Activated naive CD8-positive, alpha-beta T cell treated with anti-CD3 and anti-CD28 coated beads, Interleukin-2, amount 10 ng/mL, durations not matched to agents 7 days and 5 days (primary cell): ENCODE measurements around the gene RGS12. TPM values are rescaled to one million over a fixed set of nuclear protein-coding genes. Genes with fewer than 3 reads are reported as not detected.

Source experiments
- ATAC-seq: fragments of 150-1000 bp; cut with Tn5 transposase; one replicate; pipeline ENCODE4 v1.10.0; 2021; ENCODE audit warnings: low read depth, moderate library complexity
- POLR2A ChIA-PET: fragments of 350-600 bp; sonication (Branson Sonifier 250); formaldehyde crosslinking; loops from one replicate; lab custom pipeline; 2021; ENCODE audit warnings: antibody characterized with exemption; lab: Charles Lee
- DNase-seq: peaks from one replicate; pipeline ENCODE4 v3.0.0; 2021
- H3K27ac Mint-ChIP-seq: one replicate; pipeline ENCODE4 v1.8.0; 2022; ENCODE audit warnings: mild to moderate bottlenecking, mixed read lengths
- H3K27me3 Mint-ChIP-seq: one replicate; pipeline ENCODE4 v1.8.0; 2022; ENCODE audit warnings: mild to moderate bottlenecking, moderate library complexity, mixed read lengths
- H3K36me3 Mint-ChIP-seq: one replicate; pipeline ENCODE4 v1.8.0; 2021; ENCODE audit warnings: mild to moderate bottlenecking, mixed read lengths
- H3K4me1 Mint-ChIP-seq: one replicate; pipeline ENCODE4 v1.8.0; 2021; ENCODE audit warnings: mixed read lengths
- H3K4me3 Mint-ChIP-seq: one replicate; pipeline ENCODE4 v1.8.0; 2022; ENCODE audit warnings: mild to moderate bottlenecking, moderate library complexity, mixed read lengths
- H3K9me3 Mint-ChIP-seq: one replicate; pipeline ENCODE4 v1.8.0; 2021; ENCODE audit warnings: mixed read lengths
- total RNA-seq, 2 experiments: library from RNA; stranded (reverse); gene quantifications; one replicate each; pipeline ENCODE4 v1.2.3, GENCODE V29; 2021

RGS12 gene
- total RNA-seq, 2 experiments from 2014 or later, result 5.0 to 5.3 TPM

DNA sequence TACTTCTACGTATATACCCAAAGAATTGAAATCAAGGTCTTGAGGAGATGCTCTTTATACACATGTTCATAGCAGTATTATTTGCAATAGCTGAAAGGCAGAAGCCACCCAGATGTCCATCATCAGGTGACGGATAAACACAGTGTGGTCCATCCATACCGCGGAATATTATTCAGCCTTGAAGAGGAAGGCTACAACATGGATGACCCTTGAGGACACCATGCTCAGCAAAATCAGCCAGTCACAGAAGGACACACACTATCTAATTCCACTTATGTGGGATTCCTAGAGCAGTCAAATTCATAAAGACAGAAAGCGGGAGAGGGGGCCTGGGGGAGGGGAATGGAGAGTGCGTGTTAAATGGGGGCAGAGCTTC is 44.5 kb downstream of the RGS12 start:
- peaks cover 5% of the 10 kb centered on the region for H3K4me1 Mint-ChIP-seq
- H3K4me3 Mint-ChIP-seq, result no peak overlapping the region
- peaks cover 6% of the 10 kb centered on the region for H3K27me3 Mint-ChIP-seq
- no peaks in the 10 kb centered on the region for H3K9me3 Mint-ChIP-seq
- no peaks in the 10 kb centered on the region for H3K36me3 Mint-ChIP-seq
- no peak for DNase-seq
- POLR2A ChIA-PET, result no interaction called here
- no peak for ATAC-seq
- H3K27ac Mint-ChIP-seq, result no peak overlapping the region

DNA sequence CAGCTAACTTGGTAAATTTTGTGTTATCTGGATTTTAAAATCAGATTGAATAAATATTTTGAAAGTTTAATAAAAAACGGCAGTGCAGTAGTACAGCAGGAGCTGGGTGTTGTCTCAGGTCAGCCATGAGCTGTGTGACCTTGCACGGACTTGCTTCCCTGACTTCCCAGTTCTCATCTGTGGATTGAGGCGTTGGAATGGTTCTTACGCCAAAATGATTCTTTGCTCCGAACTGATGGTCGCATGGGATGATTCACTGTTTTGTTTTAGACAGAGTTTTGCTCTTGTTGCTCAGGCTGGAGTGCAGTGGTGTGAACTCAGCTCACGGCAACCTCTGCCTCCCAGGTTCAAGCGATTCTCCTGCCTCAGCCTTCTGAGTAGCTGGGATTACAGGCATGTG is 45.0 kb downstream of the RGS12 start:
- no peak overlapping the region for H3K4me3 Mint-ChIP-seq
- no peak for DNase-seq
- no peak for ATAC-seq
- H3K36me3 Mint-ChIP-seq, result no peaks in the 10 kb centered on the region
- no peaks in the 10 kb centered on the region for H3K9me3 Mint-ChIP-seq
- H3K27ac Mint-ChIP-seq, result no peak overlapping the region
- H3K27me3 Mint-ChIP-seq, result peaks cover 6% of the 10 kb centered on the region
- peaks cover 6% of the 10 kb centered on the region for H3K4me1 Mint-ChIP-seq
- POLR2A ChIA-PET, result no interaction called here

DNA sequence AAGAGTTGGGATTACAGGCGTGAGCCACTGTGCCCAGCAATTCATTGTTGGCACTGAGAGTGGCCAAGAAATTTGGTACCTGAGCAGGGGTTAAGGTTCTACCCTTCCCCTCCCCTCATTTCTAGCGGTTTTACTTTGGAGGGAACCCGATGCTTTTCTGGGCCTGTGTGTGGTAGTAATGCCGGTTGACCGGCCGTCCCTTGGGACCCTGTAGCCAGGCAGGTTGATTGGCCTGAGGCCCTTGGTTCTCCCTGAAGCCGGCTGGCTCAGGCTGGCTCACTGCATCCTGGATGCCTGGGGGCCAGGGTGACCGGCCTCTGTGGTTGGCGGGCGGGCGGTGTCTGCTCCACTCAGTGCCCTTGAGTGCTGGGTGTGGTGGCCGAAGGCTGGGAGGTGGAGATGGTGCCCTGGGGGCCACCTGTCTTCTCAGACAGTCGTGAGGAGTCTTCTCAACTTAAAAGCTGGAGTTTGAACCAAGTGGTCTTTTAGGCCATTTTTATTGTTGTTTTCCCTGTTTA is 45.6 kb downstream of the RGS12 start:
- POLR2A ChIA-PET, result no interaction called here
- Mint-ChIP-seq H3K9me3 (no peaks in the 10 kb centered on the region), H3K27me3 (peaks cover 7% of the 10 kb centered on the region), H3K36me3 (no peaks in the 10 kb centered on the region), H3K4me1 (peaks cover 6% of the 10 kb centered on the region), H3K27ac (no peak overlapping the region), H3K4me3 (no peak overlapping the region)
- ATAC-seq (no peak), DNase-seq (no peak)

DNA sequence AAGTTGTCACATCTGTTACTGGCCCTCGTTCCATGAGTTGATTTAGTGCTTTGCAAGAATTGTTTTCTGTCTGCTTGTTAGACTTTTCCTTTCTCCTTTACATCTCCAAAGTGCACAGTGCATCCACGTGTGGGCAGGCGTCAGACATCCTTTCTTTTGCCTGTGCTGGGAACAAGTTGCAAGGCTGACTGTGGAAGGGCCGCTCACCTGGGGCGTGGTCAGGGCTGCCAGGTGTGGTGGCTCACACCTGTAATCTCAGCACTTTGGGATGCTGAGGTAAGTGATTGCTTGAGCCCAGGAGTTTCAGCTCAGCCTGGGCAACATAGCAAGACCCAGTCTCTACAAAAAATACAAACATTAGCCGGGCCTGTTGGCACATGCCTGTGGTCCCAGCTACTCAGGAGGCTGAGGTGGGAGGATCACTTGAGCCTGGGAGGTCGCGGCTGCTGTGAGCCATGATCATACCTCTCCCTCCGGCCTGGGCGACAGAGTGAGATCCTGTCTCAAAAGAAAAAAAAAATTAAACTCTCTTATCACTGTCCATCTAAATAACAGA is 46.2 kb downstream of the RGS12 start:
- Mint-ChIP-seq H3K4me1 (peaks cover 6% of the 10 kb centered on the region), H3K4me3 (no peak overlapping the region), H3K9me3 (no peaks in the 10 kb centered on the region), H3K27me3 (peaks cover 4% of the 10 kb centered on the region), H3K27ac (no peak overlapping the region), H3K36me3 (no peaks in the 10 kb centered on the region)
- ATAC-seq (no peak), DNase-seq (no peak)
- POLR2A ChIA-PET, result no interaction called here

DNA sequence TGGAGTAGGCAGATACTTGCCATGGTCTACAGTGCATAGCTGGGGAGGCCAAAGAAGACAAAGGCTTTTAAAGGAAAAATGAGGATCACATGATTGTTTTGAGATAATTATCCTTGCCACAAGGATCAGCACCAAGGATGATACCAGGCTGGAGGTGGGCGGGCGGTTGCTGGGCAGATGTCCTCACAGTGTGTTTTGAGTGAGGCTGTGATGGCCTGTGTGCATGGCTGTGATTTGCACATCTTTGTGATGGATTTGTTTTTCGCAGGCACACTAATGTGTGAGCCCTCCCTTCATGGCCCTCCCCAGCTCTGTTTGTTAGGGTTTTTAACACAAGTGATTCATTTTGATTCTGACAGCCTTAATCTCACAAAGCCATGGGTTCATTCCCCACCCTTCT is 46.8 kb downstream of the RGS12 start:
- Mint-ChIP-seq H3K27me3 (peaks cover 4% of the 10 kb centered on the region), H3K9me3 (no peaks in the 10 kb centered on the region), H3K4me3 (no peak overlapping the region), H3K27ac (no peak overlapping the region), H3K36me3 (no peaks in the 10 kb centered on the region), H3K4me1 (peaks cover 6% of the 10 kb centered on the region)
- DNase-seq (no peak), ATAC-seq (no peak)
- POLR2A ChIA-PET, result no interaction called here

DNA sequence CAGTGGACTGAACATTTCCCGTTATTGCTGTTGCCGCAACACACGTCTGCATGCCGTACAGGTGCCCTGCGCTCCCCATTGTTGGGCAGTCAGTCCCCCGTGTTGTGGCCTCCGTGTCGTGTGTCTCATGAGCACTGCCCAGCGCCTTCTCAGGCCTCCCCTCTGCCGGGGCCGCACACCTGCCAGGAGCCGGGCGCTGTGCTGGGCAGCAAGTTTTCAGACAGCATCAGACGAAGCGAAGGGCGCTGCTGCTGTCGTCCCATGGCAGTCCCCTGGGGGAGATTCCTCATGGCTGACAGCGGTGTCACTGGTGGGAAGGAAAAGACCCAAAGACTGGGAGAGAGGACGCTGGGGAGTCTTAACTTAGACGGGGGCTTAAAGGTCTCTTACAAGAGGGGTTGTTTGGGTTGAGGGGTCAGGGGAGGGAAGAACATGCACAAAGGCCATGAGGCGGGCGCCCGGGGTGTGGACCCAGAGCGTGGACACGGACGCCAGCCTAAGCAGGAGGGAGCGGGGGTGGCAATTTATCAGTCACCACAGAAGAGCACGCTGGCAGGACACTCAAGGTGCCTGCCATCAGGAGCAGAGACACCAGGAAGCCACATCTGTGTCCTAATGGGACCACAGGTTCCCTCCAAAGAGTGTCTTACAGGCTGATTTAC is 47.3 kb downstream of the RGS12 start:
- ATAC-seq (no peak), DNase-seq (no peak)
- Mint-ChIP-seq H3K36me3 (no peaks in the 10 kb centered on the region), H3K9me3 (no peaks in the 10 kb centered on the region), H3K27me3 (peaks cover 3% of the 10 kb centered on the region), H3K27ac (no peak overlapping the region), H3K4me1 (peaks cover 6% of the 10 kb centered on the region), H3K4me3 (no peak overlapping the region)
- POLR2A ChIA-PET, result no interaction called here

DNA sequence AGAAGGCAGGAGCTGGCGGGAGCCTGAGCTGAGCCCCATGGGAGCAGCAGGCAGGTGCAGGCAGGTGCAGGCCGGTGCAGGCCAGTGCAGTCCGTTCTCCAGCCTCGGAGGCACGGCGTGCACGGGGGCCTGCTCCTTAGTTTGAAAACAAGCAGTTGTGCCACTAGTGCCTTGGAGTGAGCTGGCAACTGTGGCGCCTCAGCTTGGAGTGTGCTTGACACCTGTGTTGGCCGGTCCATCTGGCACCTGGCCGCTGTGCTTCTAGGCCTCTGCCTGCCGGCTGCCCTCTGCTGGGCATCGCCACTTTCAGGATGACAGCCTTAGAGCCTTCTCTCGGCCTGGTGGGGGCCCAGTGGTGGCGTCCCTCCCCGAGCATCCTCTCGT is 47.9 kb downstream of the RGS12 start:
- Mint-ChIP-seq H3K36me3 (no peaks in the 10 kb centered on the region), H3K27ac (no peak overlapping the region), H3K4me1 (peaks cover 6% of the 10 kb centered on the region), H3K9me3 (no peaks in the 10 kb centered on the region), H3K27me3 (peaks cover 3% of the 10 kb centered on the region), H3K4me3 (no peak overlapping the region)
- DNase-seq (no peak), ATAC-seq (no peak)
- POLR2A ChIA-PET, result no interaction called here

DNA sequence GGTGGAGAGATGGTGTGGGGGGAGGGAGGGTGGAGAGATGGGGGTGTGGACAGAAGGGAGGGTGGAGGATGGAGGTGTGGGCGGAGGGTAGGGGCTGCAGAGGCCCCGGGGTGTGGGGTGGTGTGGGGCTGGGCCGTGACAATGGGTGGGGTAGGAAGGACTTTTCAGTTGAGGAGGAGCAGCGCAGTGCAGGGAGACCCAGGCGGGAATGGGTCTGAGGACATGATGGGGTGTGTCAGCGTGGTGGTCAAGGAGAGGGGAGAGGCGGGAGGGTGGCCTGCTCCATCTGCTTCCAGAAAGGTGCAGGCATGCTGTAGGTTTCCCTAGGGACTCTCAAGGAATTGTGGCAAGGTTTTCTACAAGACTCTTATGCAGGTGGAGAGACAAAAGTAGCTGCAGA is 48.9 kb downstream of the RGS12 start:
- Mint-ChIP-seq H3K4me1 (peaks cover 8% of the 10 kb centered on the region), H3K27me3 (peaks cover 3% of the 10 kb centered on the region), H3K4me3 (no peak overlapping the region), H3K27ac (no peak overlapping the region), H3K36me3 (no peaks in the 10 kb centered on the region), H3K9me3 (no peaks in the 10 kb centered on the region)
- ATAC-seq (no peak), DNase-seq (no peak)
- POLR2A ChIA-PET, result no interaction called here

DNA sequence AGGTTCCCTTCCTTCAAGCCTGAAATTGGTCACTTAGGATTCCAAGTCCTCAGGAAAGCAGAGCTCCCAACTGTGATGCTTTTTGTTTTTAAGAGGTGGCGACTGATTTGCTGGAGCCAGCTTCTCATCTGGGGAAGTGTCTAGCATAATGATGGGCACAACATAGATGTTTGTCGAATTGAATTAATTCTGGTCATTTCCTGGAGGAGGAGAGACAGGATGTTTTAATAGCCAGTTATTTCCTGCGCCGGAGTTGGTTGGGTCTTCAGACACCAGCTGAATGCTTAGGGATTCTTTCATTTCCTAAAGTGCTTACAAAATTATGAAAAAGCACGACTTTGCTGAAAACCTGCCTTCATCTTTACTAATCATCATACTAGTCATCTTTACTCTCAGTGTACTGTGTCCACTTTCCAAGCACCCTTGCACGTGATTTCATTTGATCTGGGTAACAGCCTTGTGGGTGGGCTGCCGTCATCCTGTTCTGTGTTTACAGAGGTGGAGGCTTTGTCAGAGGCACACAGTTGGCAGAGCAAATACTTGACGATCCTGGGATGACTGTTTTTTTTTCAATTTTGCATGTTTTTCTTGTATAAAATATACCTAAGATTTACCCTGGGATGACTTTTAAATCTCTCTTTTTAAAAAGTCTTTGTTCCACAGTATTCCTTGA is 49.5 kb downstream of the RGS12 start:
- peaks cover 8% of the 10 kb centered on the region for H3K4me1 Mint-ChIP-seq
- POLR2A ChIA-PET, result no interaction called here
- no peak overlapping the region for H3K4me3 Mint-ChIP-seq
- peaks cover 3% of the 10 kb centered on the region for H3K27me3 Mint-ChIP-seq
- H3K9me3 Mint-ChIP-seq, result no peaks in the 10 kb centered on the region
- H3K27ac Mint-ChIP-seq, result no peak overlapping the region
- ATAC-seq (peak; percentile 46), DNase-seq (no peak)
- H3K36me3 Mint-ChIP-seq, result no peaks in the 10 kb centered on the region

Other genes with a start within 250 kb of the RGS12 start
- gene HTT-AS, start 218.5 kb upstream of the RGS12 start, total RNA-seq, result not detected
- gene HTT, start 218.3 kb upstream of the RGS12 start, total RNA-seq, result 10 to 100 TPM; 64.8 to 65.8 TPM
- gene MSANTD1, start 43.9 kb upstream of the RGS12 start, total RNA-seq, result 1 to 10 TPM; 1.3 to 1.4 TPM
- gene HGFAC, start 148.9 kb downstream of the RGS12 start, total RNA-seq, result not detected
- gene DOK7, start 170.3 kb downstream of the RGS12 start, total RNA-seq, result not detected
- gene LRPAP1, start 239.4 kb downstream of the RGS12 start, total RNA-seq, result 10 to 100 TPM; 73.1 to 76.6 TPM